Body of pancreas (tissue), 4 donors: Measurements from ENCODE around the gene PRXL2C.

Experiments used
- CTCF ChIP-seq, 7 experiments: fragments of 450-650 bp in 4 of 7; fragments of 200-600 bp in 3 of 7; sonication (generic) in 3 of 7; IDR thresholded peaks; one replicate each; pipeline ENCODE4 v1.5.1; 2016 to 2019; ENCODE audit warnings: antibody characterized with exemption in 7 of 7
- POLR2A ChIP-seq, 3 donors: fragments of 450-650 bp; IDR thresholded peaks; one replicate each; pipeline ENCODE4 v1.6.1; 2016; ENCODE audit warnings: antibody characterized with exemption in 3 of 3, mild to moderate bottlenecking in 2 of 3

GRCh38 chr9:96620181-96620514 is 35.0 kb downstream of the PRXL2C start:
- TF ChIP-seq CTCF (IDR thresholded peaks at IDR 0.05) (no peak), POLR2A (IDR thresholded peaks at IDR 0.05) (no peak)
